Liver (tissue), 9 donors: ENCODE measurements around the gene PLD4. TPM values are rescaled to one million over a fixed set of nuclear protein-coding genes. Genes with fewer than 3 reads are reported as not detected.

Experiments
- DNase-seq: peaks from one replicate; pipeline ENCODE4 v3.0.0-alpha.2; 2017; ENCODE audit warnings: low spot score
- H3K27ac ChIP-seq, 2 donors: one replicate each; pipeline ENCODE4 v1.7.0; 2013; ENCODE audit warnings: inconsistent platforms in 2 of 2, low read length in 2 of 2, control low read depth in 1 of 2, low read depth in 1 of 2, mild to moderate bottlenecking in 1 of 2
- H3K27me3 ChIP-seq, 4 donors: one replicate each; pipeline versions ENCODE4 v1.6.1 to v1.7.0; 2013; ENCODE audit warnings: low read length in 3 of 4, inconsistent platforms in 1 of 4, mild to moderate bottlenecking in 1 of 4, moderate library complexity in 1 of 4; ENCODE audit not compliant: control insufficient read depth in 4 of 4, insufficient read depth in 4 of 4
- H3K36me3 ChIP-seq, 4 donors: one replicate each; pipeline versions ENCODE4 v1.6.1 to v1.7.0; 2013; ENCODE audit warnings: low read length in 3 of 4, mild to moderate bottlenecking in 3 of 4, low read depth in 1 of 4, moderate library complexity in 1 of 4; ENCODE audit not compliant: control insufficient read depth in 4 of 4, insufficient read depth in 3 of 4
- H3K4me1 ChIP-seq, 4 donors: one replicate each; pipeline versions ENCODE4 v1.6.1 to v1.7.0; 2013; ENCODE audit warnings: low read length in 3 of 4, mild to moderate bottlenecking in 3 of 4, moderate library complexity in 1 of 4; ENCODE audit not compliant: control insufficient read depth in 4 of 4, insufficient read depth in 4 of 4
- H3K4me3 ChIP-seq, 3 donors: one replicate each; pipeline versions ENCODE4 v1.6.1 to v1.7.0; 2013; ENCODE audit warnings: low read length in 3 of 3, control low read depth in 1 of 3, low read depth in 1 of 3, mild to moderate bottlenecking in 1 of 3
- H3K9ac ChIP-seq, 2 donors: one replicate each; pipeline ENCODE4 v1.7.0; 2013; ENCODE audit warnings: low read length in 2 of 2, mild to moderate bottlenecking in 2 of 2, moderate library complexity in 2 of 2, control low read depth in 1 of 2, low read depth in 1 of 2
- H3K9me3 ChIP-seq, 4 donors: one replicate each; pipeline versions ENCODE4 v1.6.1 to v1.7.0; 2013; ENCODE audit warnings: low read length in 3 of 4; ENCODE audit not compliant: control insufficient read depth in 4 of 4
- EGR1 ChIP-seq, 2 donors: IDR thresholded peaks; 2 replicates each; pipeline ENCODE4 v1.6.1; 2016 to 2018; ENCODE audit warnings: antibody characterized with exemption in 2 of 2, low read depth in 2 of 2
- FOXA1 ChIP-seq: IDR thresholded peaks from 2 replicates; pipeline ENCODE4 v1.6.1; 2016; ENCODE audit warnings: antibody characterized with exemption
- FOXA2 ChIP-seq: IDR thresholded peaks from 2 replicates; pipeline ENCODE4 v1.6.1; 2016; ENCODE audit warnings: antibody characterized with exemption
- GABPA ChIP-seq, 2 donors: IDR thresholded peaks in 1 of 2; conservative IDR thresholded peaks in 1 of 2; 2 replicates each; pipeline ENCODE4 v1.6.1; 2016; ENCODE audit warnings: antibody characterized with exemption in 2 of 2, mild to moderate bottlenecking in 1 of 2, moderate library complexity in 1 of 2
- HNF4A ChIP-seq, 2 donors: conservative IDR thresholded peaks; 2 replicates each; pipeline ENCODE4 v1.6.1; 2016; ENCODE audit warnings: antibody characterized with exemption in 2 of 2, mild to moderate bottlenecking in 2 of 2
- NR2F2 ChIP-seq: IDR thresholded peaks from 2 replicates; pipeline ENCODE4 v1.6.1; 2016; ENCODE audit warnings: antibody characterized with exemption
- RXRA ChIP-seq, 2 donors: IDR thresholded peaks; 2 replicates each; pipeline ENCODE4 v1.6.1; 2017 to 2018; ENCODE audit warnings: antibody characterized with exemption in 2 of 2, mild to moderate bottlenecking in 1 of 2
- SP1 ChIP-seq: IDR thresholded peaks from 2 replicates; pipeline ENCODE4 v1.6.1; 2018; ENCODE audit warnings: antibody characterized with exemption, mild to moderate bottlenecking
- TAF1 ChIP-seq: conservative IDR thresholded peaks from 2 replicates; pipeline ENCODE4 v1.6.1; 2016; ENCODE audit warnings: antibody characterized with exemption, mild to moderate bottlenecking
- YY1 ChIP-seq: IDR thresholded peaks from 2 replicates; pipeline ENCODE4 v1.6.1; 2016; ENCODE audit warnings: antibody characterized with exemption, mild to moderate bottlenecking
- WGBS: extraction: QIAGEN DNeasy Blood & Tissue Kit; methylation state at CpG from one replicate; pipeline ENCODE4 v1.1.7; 2013; 5-methylcytosine and 5-hydroxymethylcytosine counted together
- polyA plus RNA-seq, 2 donors: library from polyadenylated mRNA; stranded (reverse) in 1 of 2; unstranded in 1 of 2; fragments of 200-250 nt in 1 of 2; fragments of >200 nt in 1 of 2; fragmentation: Nextera tagmentation in 1 of 2; extraction: Ambion mirVana in 1 of 2; gene quantifications; one replicate each; pipeline versions ENCODE4 v1.2.1 to v1.2.3, GENCODE V29; 2013 to 2015
- total RNA-seq, 2 donors: library from RNA; depleted of rRNA; stranded (reverse); fragments of >200 nt; gene quantifications; one replicate each; pipeline ENCODE4 v1.2.3, GENCODE V29; 2014
- TF ChIP-seq, protein P1 (sequence below): IDR thresholded peaks from 2 replicates; pipeline ENCODE4 v1.6.1; 2016; ENCODE audit warnings: antibody characterized with exemption, mild to moderate bottlenecking
- TF ChIP-seq, protein P2 (sequence below): fragments of 150-350 bp; IDR thresholded peaks from 2 replicates; pipeline ENCODE4 v1.5.1; 2017; ENCODE audit warnings: improper control_type of control experiment, low read depth, low read length; ENCODE audit not compliant: missing input control
- TF ChIP-seq, protein P3 (sequence below): IDR thresholded peaks from 2 replicates; pipeline ENCODE4 v1.6.1; 2016; ENCODE audit warnings: antibody characterized with exemption
- TF ChIP-seq, protein P4 (sequence below): IDR thresholded peaks from 2 replicates; pipeline ENCODE4 v1.6.1; 2016; ENCODE audit warnings: antibody characterized with exemption
- TF ChIP-seq, protein P5 (sequence below): IDR thresholded peaks from 2 replicates; pipeline ENCODE4 v1.6.1; 2016; ENCODE audit warnings: antibody characterized with exemption
- donor health status: healthy.
- donor health status: healthy.
- donor health status: healthy.
- donor health status: healthy.
- donor health status: healthy.

The PLD4 gene
- total and polyA plus RNA-seq, 4 donors: under 0.01 to 14.5 (median 0.35) TPM

DNA sequence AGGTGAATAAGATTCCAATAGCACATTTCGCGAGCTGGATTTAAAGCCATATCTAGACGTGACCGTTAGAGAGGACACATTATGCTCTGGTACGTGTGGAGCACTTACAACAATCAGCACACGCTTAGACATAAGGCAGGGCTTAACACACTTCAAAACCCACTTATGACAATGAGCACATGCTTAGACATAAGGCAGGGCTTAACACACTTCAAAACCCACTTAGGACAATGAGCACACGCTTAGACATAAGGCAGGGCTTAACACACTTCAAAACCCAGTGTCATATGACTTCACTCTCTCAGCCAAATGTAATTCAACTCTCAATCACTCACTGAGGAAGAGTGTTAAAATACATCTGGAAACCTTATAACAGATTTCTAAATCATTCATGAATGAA is 11.2 kb upstream of the PLD4 start:
- Histone ChIP-seq H3K4me3 (no peak overlapping the region), H3K9ac (no peak overlapping the region), H3K4me1 (no peaks in the 10 kb centered on the region), H3K9me3 (peaks cover 0 to 7% (median 2%) of the 10 kb centered on the region in 4 donors), H3K27ac (no peak overlapping the region), H3K36me3 (peaks cover 0 to 2% (median 0%) of the 10 kb centered on the region in 4 donors), H3K27me3 (peaks cover 0 to 4% (median 0%) of the 10 kb centered on the region in 4 donors)
- TF ChIP-seq FOXA2: no peak
- TF ChIP-seq YY1: no peak
- no peak for TF ChIP-seq HNF4A (conservative IDR thresholded peaks at IDR 0.05)
- TF ChIP-seq, protein P1, sequence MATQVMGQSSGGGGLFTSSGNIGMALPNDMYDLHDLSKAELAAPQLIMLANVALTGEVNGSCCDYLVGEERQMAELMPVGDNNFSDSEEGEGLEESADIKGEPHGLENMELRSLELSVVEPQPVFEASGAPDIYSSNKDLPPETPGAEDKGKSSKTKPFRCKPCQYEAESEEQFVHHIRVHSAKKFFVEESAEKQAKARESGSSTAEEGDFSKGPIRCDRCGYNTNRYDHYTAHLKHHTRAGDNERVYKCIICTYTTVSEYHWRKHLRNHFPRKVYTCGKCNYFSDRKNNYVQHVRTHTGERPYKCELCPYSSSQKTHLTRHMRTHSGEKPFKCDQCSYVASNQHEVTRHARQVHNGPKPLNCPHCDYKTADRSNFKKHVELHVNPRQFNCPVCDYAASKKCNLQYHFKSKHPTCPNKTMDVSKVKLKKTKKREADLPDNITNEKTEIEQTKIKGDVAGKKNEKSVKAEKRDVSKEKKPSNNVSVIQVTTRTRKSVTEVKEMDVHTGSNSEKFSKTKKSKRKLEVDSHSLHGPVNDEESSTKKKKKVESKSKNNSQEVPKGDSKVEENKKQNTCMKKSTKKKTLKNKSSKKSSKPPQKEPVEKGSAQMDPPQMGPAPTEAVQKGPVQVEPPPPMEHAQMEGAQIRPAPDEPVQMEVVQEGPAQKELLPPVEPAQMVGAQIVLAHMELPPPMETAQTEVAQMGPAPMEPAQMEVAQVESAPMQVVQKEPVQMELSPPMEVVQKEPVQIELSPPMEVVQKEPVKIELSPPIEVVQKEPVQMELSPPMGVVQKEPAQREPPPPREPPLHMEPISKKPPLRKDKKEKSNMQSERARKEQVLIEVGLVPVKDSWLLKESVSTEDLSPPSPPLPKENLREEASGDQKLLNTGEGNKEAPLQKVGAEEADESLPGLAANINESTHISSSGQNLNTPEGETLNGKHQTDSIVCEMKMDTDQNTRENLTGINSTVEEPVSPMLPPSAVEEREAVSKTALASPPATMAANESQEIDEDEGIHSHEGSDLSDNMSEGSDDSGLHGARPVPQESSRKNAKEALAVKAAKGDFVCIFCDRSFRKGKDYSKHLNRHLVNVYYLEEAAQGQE: no peak
- TF ChIP-seq RXRA (IDR thresholded peaks at IDR 0.05): no peak
- TF ChIP-seq GABPA (IDR thresholded peaks at IDR 0.05 in 1 of 2, conservative IDR thresholded peaks at IDR 0.05 in 1 of 2): no peak
- DNase-seq: no peak
- 94% methylated on average over 7 of the region's 7 CpGs for WGBS

DNA sequence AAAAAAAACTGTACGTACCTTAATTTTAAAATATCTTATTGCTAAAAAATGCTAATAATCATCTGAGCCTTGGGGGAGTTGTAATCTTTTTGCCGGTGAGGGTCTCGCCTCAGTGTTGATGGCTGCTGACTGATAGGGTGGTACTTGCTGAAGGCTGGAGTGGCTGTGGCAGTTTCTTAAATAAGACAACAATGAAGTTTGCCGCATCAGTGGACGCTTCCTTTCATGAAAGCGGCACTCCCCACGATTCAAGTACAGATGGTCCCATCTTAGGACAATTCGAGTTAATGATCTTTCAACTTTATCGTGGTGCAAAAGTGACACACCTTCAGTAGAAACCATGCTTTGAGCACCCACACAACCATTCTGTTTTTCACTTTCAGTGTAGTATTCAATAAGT is 7.6 kb upstream of the PLD4 start:
- WGBS: 87% methylated on average over 9 of the region's 9 CpGs
- DNase-seq: no peak

More for the DNA sequence above, 7.6 kb upstream of the PLD4 start:
- Histone ChIP-seq H3K9me3 (peaks cover 0 to 4% (median 2%) of the 10 kb centered on the region in 4 donors), H3K4me3 (no peak overlapping the region), H3K36me3 (peaks cover 0 to 2% (median 0%) of the 10 kb centered on the region in 4 donors), H3K9ac (no peak overlapping the region), H3K27me3 (peaks cover 0 to 4% (median 0%) of the 10 kb centered on the region in 4 donors), H3K27ac (no peak overlapping the region), H3K4me1 (no peaks in the 10 kb centered on the region)
- TF ChIP-seq NR2F2: no peak
- TF ChIP-seq HNF4A (conservative IDR thresholded peaks at IDR 0.05): no peak
- TF ChIP-seq, protein P2, sequence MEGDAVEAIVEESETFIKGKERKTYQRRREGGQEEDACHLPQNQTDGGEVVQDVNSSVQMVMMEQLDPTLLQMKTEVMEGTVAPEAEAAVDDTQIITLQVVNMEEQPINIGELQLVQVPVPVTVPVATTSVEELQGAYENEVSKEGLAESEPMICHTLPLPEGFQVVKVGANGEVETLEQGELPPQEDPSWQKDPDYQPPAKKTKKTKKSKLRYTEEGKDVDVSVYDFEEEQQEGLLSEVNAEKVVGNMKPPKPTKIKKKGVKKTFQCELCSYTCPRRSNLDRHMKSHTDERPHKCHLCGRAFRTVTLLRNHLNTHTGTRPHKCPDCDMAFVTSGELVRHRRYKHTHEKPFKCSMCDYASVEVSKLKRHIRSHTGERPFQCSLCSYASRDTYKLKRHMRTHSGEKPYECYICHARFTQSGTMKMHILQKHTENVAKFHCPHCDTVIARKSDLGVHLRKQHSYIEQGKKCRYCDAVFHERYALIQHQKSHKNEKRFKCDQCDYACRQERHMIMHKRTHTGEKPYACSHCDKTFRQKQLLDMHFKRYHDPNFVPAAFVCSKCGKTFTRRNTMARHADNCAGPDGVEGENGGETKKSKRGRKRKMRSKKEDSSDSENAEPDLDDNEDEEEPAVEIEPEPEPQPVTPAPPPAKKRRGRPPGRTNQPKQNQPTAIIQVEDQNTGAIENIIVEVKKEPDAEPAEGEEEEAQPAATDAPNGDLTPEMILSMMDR: no peak
- no peak for TF ChIP-seq RXRA (IDR thresholded peaks at IDR 0.05)
- TF ChIP-seq, protein P3, sequence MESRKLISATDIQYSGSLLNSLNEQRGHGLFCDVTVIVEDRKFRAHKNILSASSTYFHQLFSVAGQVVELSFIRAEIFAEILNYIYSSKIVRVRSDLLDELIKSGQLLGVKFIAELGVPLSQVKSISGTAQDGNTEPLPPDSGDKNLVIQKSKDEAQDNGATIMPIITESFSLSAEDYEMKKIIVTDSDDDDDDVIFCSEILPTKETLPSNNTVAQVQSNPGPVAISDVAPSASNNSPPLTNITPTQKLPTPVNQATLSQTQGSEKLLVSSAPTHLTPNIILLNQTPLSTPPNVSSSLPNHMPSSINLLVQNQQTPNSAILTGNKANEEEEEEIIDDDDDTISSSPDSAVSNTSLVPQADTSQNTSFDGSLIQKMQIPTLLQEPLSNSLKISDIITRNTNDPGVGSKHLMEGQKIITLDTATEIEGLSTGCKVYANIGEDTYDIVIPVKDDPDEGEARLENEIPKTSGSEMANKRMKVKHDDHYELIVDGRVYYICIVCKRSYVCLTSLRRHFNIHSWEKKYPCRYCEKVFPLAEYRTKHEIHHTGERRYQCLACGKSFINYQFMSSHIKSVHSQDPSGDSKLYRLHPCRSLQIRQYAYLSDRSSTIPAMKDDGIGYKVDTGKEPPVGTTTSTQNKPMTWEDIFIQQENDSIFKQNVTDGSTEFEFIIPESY: no peak
- TF ChIP-seq EGR1 (IDR thresholded peaks at IDR 0.05; ENCODE audit: low read depth in 2 of 2): no peak
- no peak for TF ChIP-seq FOXA2
- TF ChIP-seq, protein P1: no peak
- no peak for TF ChIP-seq SP1
- no peak for TF ChIP-seq FOXA1
- no peak for TF ChIP-seq TAF1
- no peak for TF ChIP-seq YY1
- TF ChIP-seq, protein P4, sequence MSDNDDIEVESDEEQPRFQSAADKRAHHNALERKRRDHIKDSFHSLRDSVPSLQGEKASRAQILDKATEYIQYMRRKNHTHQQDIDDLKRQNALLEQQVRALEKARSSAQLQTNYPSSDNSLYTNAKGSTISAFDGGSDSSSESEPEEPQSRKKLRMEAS: no peak
- TF ChIP-seq, protein P5, sequence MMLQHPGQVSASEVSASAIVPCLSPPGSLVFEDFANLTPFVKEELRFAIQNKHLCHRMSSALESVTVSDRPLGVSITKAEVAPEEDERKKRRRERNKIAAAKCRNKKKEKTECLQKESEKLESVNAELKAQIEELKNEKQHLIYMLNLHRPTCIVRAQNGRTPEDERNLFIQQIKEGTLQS: no peak
